Coronary artery (tissue), 2 donors: Measurements from ENCODE around the gene ATP5PB.

Source experiments
- DNase-seq: peaks from one replicate; pipeline ENCODE4 v3.0.0-alpha.2; 2017; ENCODE audit warnings: low spot score
- H3K27ac ChIP-seq, 2 donors: fragments of 200-600 bp; sonication (generic); one replicate each; pipeline ENCODE4 v1.5.1; 2016 to 2019
- H3K4me3 ChIP-seq: fragments of 200-600 bp; sonication (generic); 2 replicates; pipeline ENCODE4 v1.5.1; 2016; ENCODE audit warnings: mild to moderate bottlenecking, moderate library complexity
- TF ChIP-seq, protein P1 (sequence below): fragments of 200-600 bp; sonication (generic); IDR thresholded peaks from one replicate; pipeline ENCODE4 v1.5.1; 2019; ENCODE audit warnings: antibody characterized with exemption

ATP5PB gene

DNA sequence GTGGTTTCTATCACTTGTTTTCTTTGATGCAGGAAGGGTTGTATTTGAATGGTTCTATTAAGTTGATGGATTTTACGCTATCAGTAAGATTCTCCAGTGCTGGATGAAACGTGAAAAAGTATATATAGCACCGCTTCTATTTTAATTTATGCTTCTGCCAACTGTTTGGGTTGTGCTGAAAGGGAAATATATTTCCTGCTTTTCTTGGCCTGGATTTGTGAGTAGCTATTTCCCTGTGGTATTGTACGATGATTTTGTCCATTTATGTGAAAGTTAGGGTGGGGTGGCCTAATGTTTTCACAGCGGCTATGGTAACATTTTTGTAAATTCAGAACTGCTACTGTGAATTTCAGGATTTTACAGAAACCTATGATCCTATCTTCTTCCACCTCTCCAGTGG lies 24.8 kb downstream of the ATP5PB start:
- no peak for DNase-seq
- Histone ChIP-seq H3K4me3 (peak overlapping the region; percentile 53), H3K27ac (peak overlapping the region; percentile 12 to 39)
- TF ChIP-seq, protein P1, sequence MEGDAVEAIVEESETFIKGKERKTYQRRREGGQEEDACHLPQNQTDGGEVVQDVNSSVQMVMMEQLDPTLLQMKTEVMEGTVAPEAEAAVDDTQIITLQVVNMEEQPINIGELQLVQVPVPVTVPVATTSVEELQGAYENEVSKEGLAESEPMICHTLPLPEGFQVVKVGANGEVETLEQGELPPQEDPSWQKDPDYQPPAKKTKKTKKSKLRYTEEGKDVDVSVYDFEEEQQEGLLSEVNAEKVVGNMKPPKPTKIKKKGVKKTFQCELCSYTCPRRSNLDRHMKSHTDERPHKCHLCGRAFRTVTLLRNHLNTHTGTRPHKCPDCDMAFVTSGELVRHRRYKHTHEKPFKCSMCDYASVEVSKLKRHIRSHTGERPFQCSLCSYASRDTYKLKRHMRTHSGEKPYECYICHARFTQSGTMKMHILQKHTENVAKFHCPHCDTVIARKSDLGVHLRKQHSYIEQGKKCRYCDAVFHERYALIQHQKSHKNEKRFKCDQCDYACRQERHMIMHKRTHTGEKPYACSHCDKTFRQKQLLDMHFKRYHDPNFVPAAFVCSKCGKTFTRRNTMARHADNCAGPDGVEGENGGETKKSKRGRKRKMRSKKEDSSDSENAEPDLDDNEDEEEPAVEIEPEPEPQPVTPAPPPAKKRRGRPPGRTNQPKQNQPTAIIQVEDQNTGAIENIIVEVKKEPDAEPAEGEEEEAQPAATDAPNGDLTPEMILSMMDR: no peak

DNA sequence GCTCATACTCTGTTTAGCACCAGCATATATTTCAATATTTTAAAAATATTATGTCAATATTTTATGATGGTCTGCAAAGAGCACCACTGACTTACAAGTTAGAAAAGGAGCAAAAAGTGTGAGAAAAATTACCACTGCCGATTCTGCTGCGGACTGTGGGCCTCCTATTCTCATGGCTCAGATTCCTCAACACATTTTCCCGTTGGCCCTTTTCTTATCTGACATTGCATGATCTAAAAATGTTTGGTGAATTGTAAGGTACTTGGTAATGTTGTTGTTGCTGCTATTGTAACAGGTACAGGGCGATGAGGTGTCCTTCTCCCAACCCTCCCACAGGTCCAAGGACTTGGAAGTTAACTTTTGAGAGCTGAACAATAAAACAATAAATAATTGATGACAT lies 25.3 kb downstream of the ATP5PB start:
- Histone ChIP-seq H3K4me3 (peak overlapping the region; percentile 53), H3K27ac (peak overlapping the region; percentile 12 to 39)
- no peak for DNase-seq

GRCh38 chr1:111475701-111476100 lies 26.4 kb downstream of the ATP5PB start:
- no peak for DNase-seq
- TF ChIP-seq, protein P1: no peak
- Histone ChIP-seq H3K4me3 (peak overlapping the region; percentile 9), H3K27ac (peak overlapping the region in 1 of 2 donors; percentile 55)

More for the DNA sequence above, 25.3 kb downstream of the ATP5PB start:
- TF ChIP-seq, protein P1: no peak

DNA sequence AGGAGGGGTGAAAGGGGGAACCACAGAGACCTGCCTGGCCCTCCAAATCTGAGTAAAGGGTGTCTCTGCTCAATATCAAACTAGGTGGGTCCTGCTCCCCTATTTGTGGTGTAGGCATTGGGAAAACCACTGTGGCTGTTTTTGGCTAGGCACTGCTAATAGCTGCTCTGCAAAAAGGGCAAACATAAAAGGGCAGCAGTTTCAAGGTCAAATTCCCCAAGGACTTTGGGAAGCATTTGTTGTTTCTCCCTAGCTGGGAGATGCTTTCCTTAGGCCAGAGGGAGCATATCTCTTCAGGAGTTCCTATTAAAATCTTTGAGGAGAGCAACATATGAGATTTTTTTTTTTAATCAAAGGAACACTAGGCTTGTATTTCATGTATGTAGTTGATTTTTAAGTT lies 26.9 kb downstream of the ATP5PB start:
- no peak for DNase-seq
- TF ChIP-seq, protein P1: no peak
- H3K4me3 ChIP-seq: peak overlapping the region; percentile 9
- H3K27ac ChIP-seq: peak overlapping the region in 1 of 2 donors; percentile 55

- TF ChIP-seq, protein P1: no peak
- no peak for DNase-seq
- Histone ChIP-seq H3K4me3 (no peak overlapping the region), H3K27ac (peak overlapping the region in 1 of 2 donors; percentile 69)
Observed at GRCh38 chr1:111476761-111477309, 27.6 kb downstream of the ATP5PB start.

GRCh38 chr1:111480674-111481073 lies 31.4 kb downstream of the ATP5PB start:
- no peak for DNase-seq
- Histone ChIP-seq H3K27ac (no peak overlapping the region), H3K4me3 (no peak overlapping the region)
- TF ChIP-seq, protein P1: no peak
